GM12878 (cell line): ENCODE measurements around the gene SAMSN1. TPM values are rescaled to one million over a fixed set of nuclear protein-coding genes. Genes with fewer than 3 reads are reported as not detected.

ENCODE experiments used
- ATAC-seq: fragments of 200-7000 bp; cut with Tn5 transposase; 3 replicates; pipeline ENCODE4 v1.9.1; 2020; ENCODE audit warnings: mild to moderate bottlenecking, moderate library complexity
- BruUV-seq: library from RNA; stranded (reverse); fragments of 400-500 nt; replicated peaks from 2 replicates; lab custom pipeline; 2021; lab: Mats Ljungman, UMichigan
- CTCF ChIA-PET: fragments of 300-600 bp; sonication (Branson Sonifier 250); formaldehyde crosslinking; extraction: SDS; loops from one replicate; lab custom pipeline; 2021; ENCODE audit warnings: inconsistent platforms; lab: Yijun Ruan, JAX
- POLR2A ChIA-PET: fragments of 350-600 bp; formaldehyde crosslinking; extraction: SDS; loops from one replicate; lab custom pipeline; 2021; ENCODE audit warnings: inconsistent platforms; lab: Charles Lee
- RAD21 ChIA-PET: fragments of 300-600 bp; sonication (Branson Sonifier 250); formaldehyde crosslinking; loops from one replicate; lab custom pipeline; 2023; ENCODE audit warnings: antibody characterized with exemption; ENCODE audit not compliant: unreplicated experiment; lab: Charles Lee
- SMC1A ChIA-PET: fragments of 300-600 bp; sonication (Branson Sonifier 250); formaldehyde crosslinking; loops from one replicate; lab custom pipeline; 2023; ENCODE audit not compliant: unreplicated experiment, uncharacterized antibody; lab: Charles Lee
- DNase-seq: peaks from one replicate; pipeline ENCODE4 v3.0.0-alpha.2; 2011; ENCODE audit warnings: low read depth, low spot score
- FAIRE-seq: peaks from 3 replicates; lab custom pipeline; 2011; peaks lifted over from hg19 to GRCh38; lab: Jason Lieb, UNC
- H2AFZ ChIP-seq: 2 replicates; pipeline ENCODE4 v1.6.0; 2011; ENCODE audit warnings: low read depth, low read length, control low read depth; ENCODE audit not compliant: control insufficient read depth
- H3K27ac ChIP-seq: 2 replicates; pipeline ENCODE4 v1.5.1; 2011; ENCODE audit warnings: control low read depth; ENCODE audit not compliant: control insufficient read depth, insufficient read depth
- H3K27me3 ChIP-seq, 2 experiments: replicated peaks in 1 of 2; 2 replicates each; pipeline versions ENCODE4 v1.6.0 to v1.6.1; 2011; ENCODE audit warnings: low read length in 1 of 2; ENCODE audit not compliant: control insufficient read depth in 2 of 2, insufficient read depth in 2 of 2
- H3K36me3 ChIP-seq, 2 experiments: 2 replicates each; pipeline ENCODE4 v1.5.1; 2011; ENCODE audit warnings: low read length in 1 of 2; ENCODE audit not compliant: control insufficient read depth in 2 of 2, insufficient read depth in 2 of 2
- H3K4me1 ChIP-seq: 2 replicates; pipeline ENCODE4 v1.6.1; 2011; ENCODE audit warnings: mild to moderate bottlenecking, low read length, moderate library complexity, mixed read lengths; ENCODE audit not compliant: control insufficient read depth, insufficient read depth
- H3K4me2 ChIP-seq: 2 replicates; pipeline ENCODE4 v1.6.0; 2011; ENCODE audit warnings: control low read depth; ENCODE audit not compliant: control insufficient read depth, insufficient read depth
- H3K4me3 ChIP-seq: fragments of 200-600 bp; sonication (generic); 2 replicates; pipeline ENCODE4 v1.5.1; 2016
- H3K79me2 ChIP-seq: 2 replicates; pipeline ENCODE4 v1.6.0; 2011; ENCODE audit warnings: low read length; ENCODE audit not compliant: control insufficient read depth, insufficient read depth
- H3K9ac ChIP-seq: 2 replicates; pipeline ENCODE4 v1.8.0; 2011; ENCODE audit warnings: low read length, control low read depth, mixed read lengths; ENCODE audit not compliant: control insufficient read depth, insufficient read depth
- H3K9me3 ChIP-seq: replicated peaks from 3 replicates; pipeline ENCODE4 v1.5.1; 2011; ENCODE audit warnings: mild to moderate bottlenecking, low read length; ENCODE audit not compliant: control insufficient read depth, insufficient read depth
- H4K20me1 ChIP-seq: 2 replicates; pipeline ENCODE4 v1.6.0; 2011; ENCODE audit not compliant: control insufficient read depth, insufficient read depth
- ASH2L ChIP-seq: fragments of 300-600, 200-600 bp; sonication (generic); IDR thresholded peaks from 2 replicates; pipeline ENCODE4 v1.6.1; 2017; ENCODE audit warnings: low read depth, mild to moderate bottlenecking, borderline replicate concordance
- CBX5 ChIP-seq: sonication (generic); IDR thresholded peaks from 2 replicates; pipeline ENCODE4 v1.6.1; 2016; ENCODE audit warnings: low read depth, moderate library complexity, mild to moderate bottlenecking, inconsistent platforms
- CEBPZ ChIP-seq: fragments of 150-350 bp; IDR thresholded peaks from 2 replicates; pipeline ENCODE4 v1.6.1; 2016; ENCODE audit warnings: low read depth, low read length
- EZH2 ChIP-seq: IDR thresholded peaks from 2 replicates; pipeline ENCODE4 v1.6.1; 2012; ENCODE audit warnings: low read depth, mild to moderate bottlenecking, control low read depth, inconsistent platforms, low read length, borderline replicate concordance; ENCODE audit not compliant: control insufficient read depth
- FOS ChIP-seq: IDR thresholded peaks from 3 replicates; pipeline ENCODE4 v1.6.1; 2011; ENCODE audit warnings: borderline replicate concordance; ENCODE audit not compliant: insufficient read length; ENCODE audit errors: extremely low read depth
- HDAC2 ChIP-seq: fragments of 200-600 bp; sonication (generic); IDR thresholded peaks from 2 replicates; pipeline ENCODE4 v1.6.1; 2017
- MAX ChIP-seq: IDR thresholded peaks from 2 replicates; pipeline ENCODE4 v1.6.1; 2012; ENCODE audit warnings: low read depth, low read length, improper control_type of control experiment
- MEF2B ChIP-seq: fragments of 450-650 bp; IDR thresholded peaks from 2 replicates; pipeline ENCODE4 v1.6.1; 2018; ENCODE audit warnings: mild to moderate bottlenecking, moderate library complexity; ENCODE audit not compliant: partially characterized antibody, poor library complexity, severe bottlenecking
- MTA2 ChIP-seq: fragments of 450-650 bp; IDR thresholded peaks from 2 replicates; pipeline ENCODE4 v1.6.1; 2016; ENCODE audit warnings: low read depth, mild to moderate bottlenecking, moderate library complexity
- NFIC ChIP-seq: IDR thresholded peaks from 2 replicates; pipeline ENCODE4 v1.6.1; 2012; ENCODE audit warnings: low read depth, mild to moderate bottlenecking, inconsistent platforms, low read length, moderate library complexity
- NR2C2 ChIP-seq: IDR thresholded peaks from 2 replicates; pipeline ENCODE4 v1.6.1; 2011; ENCODE audit warnings: borderline replicate concordance, low read depth; ENCODE audit not compliant: control insufficient read depth, insufficient read length
- NRF1 ChIP-seq: conservative IDR thresholded peaks from 2 replicates; pipeline ENCODE4 v1.6.1; 2011; ENCODE audit warnings: mild to moderate bottlenecking, low read depth, low read length, improper control_type of control experiment
- PAX8 ChIP-seq: fragments of 450-650 bp; IDR thresholded peaks from 2 replicates; pipeline ENCODE4 v1.6.1; 2017; ENCODE audit warnings: mild to moderate bottlenecking, moderate library complexity
- RCOR1 ChIP-seq: conservative IDR thresholded peaks from 2 replicates; pipeline ENCODE4 v1.6.1; 2012; ENCODE audit warnings: low read depth, low read length, improper control_type of control experiment
- REST ChIP-seq: IDR thresholded peaks from 2 replicates; pipeline ENCODE4 v1.6.1; 2012; ENCODE audit warnings: mild to moderate bottlenecking, low read depth, low read length
- SMARCA5 ChIP-seq: fragments of 450-650 bp; IDR thresholded peaks from 2 replicates; pipeline ENCODE4 v1.6.1; 2017; ENCODE audit warnings: mild to moderate bottlenecking
- USF1 ChIP-seq: IDR thresholded peaks from 2 replicates; pipeline ENCODE4 v1.6.1; 2011; ENCODE audit warnings: borderline replicate concordance, low read depth, mild to moderate bottlenecking, moderate library complexity, mixed read lengths, low read length; ENCODE audit not compliant: insufficient read depth; ENCODE audit errors: extremely low read length
- in situ Hi-C: fragments of 300-500 bp; cut with MboI; formaldehyde crosslinking; loops from 9 replicates; pipeline ENCODE4 v1.14.3; 2018; ENCODE audit warnings: mixed read lengths
- intact Hi-C: fragments of 100-400 bp; cut with micrococcal nuclease; formaldehyde crosslinking; loops from one replicate; pipeline ENCODE4 v1.14.2; 2022; ENCODE audit not compliant: unreplicated experiment
- polyA plus RNA-seq, 11 experiments: library from polyadenylated mRNA; depleted of rRNA in 4 of 11; unstranded in 6 of 11; stranded (reverse) in 5 of 11; fragments of >200 nt; fragmentation: Nextera tagmentation in 4 of 11; fragmentation: Illumina TruSeq in 1 of 11; extraction: Ambion mirVana in 4 of 11; extraction: Trizol in 1 of 11; gene quantifications; 1 replicate in 1 of 11; 2 replicates in 10 of 11; pipeline versions ENCODE4 v1.2.1 to v1.2.3, GENCODE V29; 2011 to 2016; ENCODE audit warnings: inconsistent platforms in 2 of 11, missing spikeins in 2 of 11, low read depth in 1 of 11
- total RNA-seq, 4 experiments: library from RNA; depleted of rRNA in 3 of 4; stranded (reverse); fragments of >200 nt in 3 of 4; fragmentation: Illumina TruSeq in 1 of 4; extraction: Trizol in 1 of 4; gene quantifications; 2 replicates each; pipeline versions ENCODE4 v1.2.1 to v1.2.3, GENCODE V29; 2013 to 2021

Gene SAMSN1
- total and polyA plus RNA-seq, 10 of the 15 experiments (the other 5 are each of a cell fraction or from before 2014, with no cell fraction given): 23.2 to 102 (median 44.9) TPM

- intact Hi-C loops (loop anchor here (5.0 kb wide), 2 partner anchors 61 to 141 kb away; no protein-coding TSS in a partner anchor), in situ Hi-C loops (no loop called here)
- no peak overlapping the region for H3K4me3 ChIP-seq
- no peak overlapping the region for H3K27ac ChIP-seq
- BruUV-seq: no TSS peak
- SMC1A ChIA-PET: interaction anchor here (1.3 to 5.7 kb wide), 7 partner anchors 9 to 94 kb away, joined by 3 to 61 read pairs (median 10); no protein-coding TSS in a partner anchor
- RAD21 ChIA-PET: interaction anchor here (0.9 to 5.1 kb wide), 6 partner anchors 9 to 169 kb away, joined by 3 to 28 read pairs (median 4); no protein-coding TSS in a partner anchor
- H3K36me3 ChIP-seq: no peaks in the 10 kb centered on the region
- no peaks in the 10 kb centered on the region for H3K27me3 ChIP-seq
- H3K4me2 ChIP-seq: no peak overlapping the region
- no peaks in the 10 kb centered on the region for H3K79me2 ChIP-seq
- FAIRE-seq (no peak), ATAC-seq (no peak), DNase-seq (no peak)
- no peaks in the 10 kb centered on the region for H4K20me1 ChIP-seq
- H3K9ac ChIP-seq: no peak overlapping the region
- no peak overlapping the region for H2AFZ ChIP-seq
- peaks cover 4% of the 10 kb centered on the region; the same call in 2 of the 3 replicates for H3K9me3 ChIP-seq
- POLR2A ChIA-PET: no interaction called here
- CTCF ChIA-PET: interaction anchor here (1.0 to 3.1 kb wide), 7 partner anchors 10 to 145 kb away, joined by 3 to 11 read pairs (median 5); no protein-coding TSS in a partner anchor
- peaks cover 9% of the 10 kb centered on the region; the same call in 1 of the 2 replicates for H3K4me1 ChIP-seq
- no peak for TF ChIP-seq PAX8
- TF ChIP-seq CEBPZ: no peak
- no peak for TF ChIP-seq MAX
- no peak for TF ChIP-seq NRF1
- TF ChIP-seq NR2C2: no peak
- TF ChIP-seq HDAC2: no peak
- no peak for TF ChIP-seq MEF2B
- TF ChIP-seq FOS: no peak
- no peak for TF ChIP-seq RCOR1
- TF ChIP-seq MTA2: no peak
- no peak for TF ChIP-seq USF1
- no peak for TF ChIP-seq ASH2L
- TF ChIP-seq REST: no peak
- no peak for TF ChIP-seq CBX5
- TF ChIP-seq EZH2: no peak
- TF ChIP-seq NFIC: no peak
- no peak for TF ChIP-seq SMARCA5
Observed at GRCh38 chr21:14593230-14593629, 47.1 kb upstream of the SAMSN1 start.
